ENCODE measurements around the gene MEGF11. TPM values are rescaled to one million over a fixed set of nuclear protein-coding genes. Genes with fewer than 3 reads are reported as not detected.

Gene MEGF11
- polyA plus RNA-seq, 1 experiment: 0.04 TPM

DNA sequence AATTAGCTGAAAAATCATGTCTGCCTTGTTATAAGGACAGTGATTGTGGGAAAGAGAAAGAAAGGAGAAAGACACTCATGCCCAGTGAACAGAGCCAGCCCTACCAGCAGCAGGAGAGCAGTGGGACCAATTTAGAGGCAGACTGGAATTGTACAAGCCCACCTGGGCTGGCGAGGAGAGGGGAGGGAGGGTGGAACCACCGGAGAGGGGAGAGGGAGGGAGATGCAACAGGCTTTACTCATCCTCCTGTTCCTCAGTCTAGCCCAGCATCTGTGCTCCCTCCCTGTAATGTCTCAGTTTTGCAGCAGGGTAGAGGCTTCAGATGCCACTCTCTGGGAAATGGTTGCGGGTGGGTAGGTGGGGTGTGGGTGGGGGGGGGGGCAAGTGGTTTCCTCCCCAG is 329.5 kb downstream of the MEGF11 start:
- no peak for TF ChIP-seq CTCF (IDR thresholded peaks at IDR 0.05; ENCODE audit: insufficient read depth, low read depth, low read length)
- Histone ChIP-seq H3K4me3 (ENCODE audit: low read depth, low read length) (no peak overlapping the region), H3K36me3 (ENCODE audit: control insufficient read depth, insufficient read depth, low read length) (no peaks in the 10 kb centered on the region), H3K27me3 (ENCODE audit: control insufficient read depth, insufficient read depth, low read length) (no peaks in the 10 kb centered on the region)
- no peak for DNase-seq (ENCODE audit: low read depth)
- POLR2A ChIA-PET: no interaction called here
- CTCF ChIA-PET: no interaction called here

DNA sequence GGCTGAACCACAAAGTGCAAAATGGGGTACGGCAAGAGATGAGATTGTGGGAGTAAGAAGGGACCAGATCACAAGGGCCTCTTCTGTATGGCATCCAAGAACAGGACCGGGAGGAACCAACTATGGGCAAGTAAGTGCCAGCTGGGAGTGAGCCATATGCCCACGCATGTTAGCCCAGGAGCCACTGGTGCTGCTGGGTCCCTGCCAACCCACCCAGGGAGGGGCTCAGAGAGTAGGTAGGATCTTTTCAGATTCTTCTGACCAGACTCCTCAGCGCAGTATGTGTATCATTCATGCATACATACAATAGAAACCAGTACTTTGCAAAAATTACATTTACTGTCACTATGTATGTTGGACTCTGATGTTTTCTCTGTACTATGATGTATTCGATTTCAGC is 330.3 kb downstream of the MEGF11 start:
- ChIA-PET CTCF (no interaction called here), POLR2A (no interaction called here)
- DNase-seq (ENCODE audit: low read depth): no peak
- Histone ChIP-seq H3K27me3 (ENCODE audit: control insufficient read depth, insufficient read depth, low read length) (no peaks in the 10 kb centered on the region), H3K36me3 (ENCODE audit: control insufficient read depth, insufficient read depth, low read length) (no peaks in the 10 kb centered on the region), H3K4me3 (ENCODE audit: low read depth, low read length) (no peak overlapping the region)
- no peak for TF ChIP-seq CTCF (IDR thresholded peaks at IDR 0.05; ENCODE audit: insufficient read depth, low read depth, low read length)

DNA sequence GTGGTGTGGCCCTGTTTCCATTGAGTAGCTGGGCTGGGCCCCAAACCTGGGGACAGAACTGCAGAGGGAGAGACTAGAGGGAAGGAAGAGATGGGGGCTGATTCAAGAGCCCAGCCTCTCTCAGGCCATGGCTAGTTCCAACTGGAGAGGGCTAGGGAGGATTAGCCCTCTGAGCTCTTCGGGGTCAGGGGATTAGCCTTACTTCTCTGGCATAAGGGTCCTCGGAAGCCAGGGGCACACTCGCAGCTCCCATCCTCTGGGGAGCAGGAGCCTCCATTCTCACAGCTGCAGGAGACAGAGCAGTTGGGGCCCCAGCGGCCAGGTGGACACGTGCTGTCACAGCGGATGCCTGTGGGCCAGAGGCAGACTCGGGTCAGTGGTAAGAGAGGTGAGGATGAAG is 330.9 kb downstream of the MEGF11 start:
- Histone ChIP-seq H3K36me3 (ENCODE audit: control insufficient read depth, insufficient read depth, low read length) (no peaks in the 10 kb centered on the region), H3K4me3 (ENCODE audit: low read depth, low read length) (no peak overlapping the region), H3K27me3 (ENCODE audit: control insufficient read depth, insufficient read depth, low read length) (no peaks in the 10 kb centered on the region)
- TF ChIP-seq CTCF (IDR thresholded peaks at IDR 0.05; ENCODE audit: insufficient read depth, low read depth, low read length): no peak
- DNase-seq (ENCODE audit: low read depth): no peak
- POLR2A ChIA-PET: no interaction called here
- CTCF ChIA-PET: interaction anchor here (0.9 to 2.2 kb wide), 3 partner anchors 9 to 15 kb away, joined by 3 to 6 read pairs (median 3); no protein-coding TSS in a partner anchor

- Histone ChIP-seq H3K4me3 (ENCODE audit: low read depth, low read length) (no peak overlapping the region), H3K27me3 (ENCODE audit: control insufficient read depth, insufficient read depth, low read length) (no peaks in the 10 kb centered on the region), H3K36me3 (ENCODE audit: control insufficient read depth, insufficient read depth, low read length) (no peaks in the 10 kb centered on the region)
- DNase-seq (ENCODE audit: low read depth): no peak
- ChIA-PET CTCF (interaction anchor here (1.0 to 2.2 kb wide), 4 partner anchors 10 to 576 kb away, joined by 3 to 6 read pairs (median 4); partner anchors contain the start of gene SNAPC5), POLR2A (no interaction called here)
- TF ChIP-seq CTCF (IDR thresholded peaks at IDR 0.05; ENCODE audit: insufficient read depth, low read depth, low read length): no peak
These were observed 331.8 kb downstream of the MEGF11 start for GRCh38 chr15:65921780-65922179.

- TF ChIP-seq CTCF (IDR thresholded peaks at IDR 0.05; ENCODE audit: insufficient read depth, low read depth, low read length): no peak
- no peak overlapping the region for H3K4me3 ChIP-seq (ENCODE audit: low read depth, low read length)
- ChIA-PET CTCF (interaction anchor here (1.5 to 2.2 kb wide), 2 partner anchors 16 to 577 kb away, joined by 4 to 6 read pairs; partner anchors contain the start of gene SNAPC5), POLR2A (no interaction called here)
- H3K27me3 ChIP-seq (ENCODE audit: control insufficient read depth, insufficient read depth, low read length): no peaks in the 10 kb centered on the region
- DNase-seq (ENCODE audit: low read depth): no peak
- H3K36me3 ChIP-seq (ENCODE audit: control insufficient read depth, insufficient read depth, low read length): no peaks in the 10 kb centered on the region
These were observed 332.7 kb downstream of the MEGF11 start for GRCh38 chr15:65920825-65921309.
